Measurements from ENCODE around the gene GRPEL1. TPM values are rescaled to one million over a fixed set of nuclear protein-coding genes. Genes with fewer than 3 reads are reported as not detected.

GRPEL1 gene
- total and polyA plus RNA-seq, 9 of the 15 experiments (the other 6 are each of a cell fraction or from before 2014, with no cell fraction given) = 43.4 to 192 (median 86.6) TPM

- TF ChIP-seq SRSF1 (IDR thresholded peaks at IDR 0.05; ENCODE audit: low read depth, low read length) = no peak
- peak; percentile 39; the same call in 1 of the 2 replicates for TF ChIP-seq ZKSCAN1 (IDR thresholded peaks at IDR 0.05; ENCODE audit: low read depth, low read length)
- TF ChIP-seq ZNF224 (CRISPR knock-in tag; IDR thresholded peaks at IDR 0.05) = no peak
Measured at GRCh38 chr4:7070729-7071511, 3.1 kb upstream of the GRPEL1 start (continued).

- Histone ChIP-seq H3K9me1 (ENCODE audit: control insufficient read depth, insufficient read depth, low read length) (no peaks in the 10 kb centered on the region), H2AFZ (ENCODE audit: low read depth, low read length) (peak overlapping the region; percentile 70), H3K4me1 (replicated peaks in 1 of 2; ENCODE audit: control insufficient read depth in 2 of 2, insufficient read depth in 2 of 2, low read length in 2 of 2) (peaks cover 15 to 41% of the 10 kb centered on the region in 2 experiments; a peak in 4 of 5 replicates), H4K20me1 (replicated peaks; ENCODE audit: control insufficient read depth, insufficient read depth, low read length) (no peaks in the 10 kb centered on the region; the same call in none of the 2 replicates), H3K36me3 (ENCODE audit: control insufficient read depth, insufficient read depth, low read length) (peaks cover 26% of the 10 kb centered on the region), H3K4me2 (ENCODE audit: insufficient read depth, low read length) (peak overlapping the region; percentile 80), H3K27ac (ENCODE audit: extremely low read depth, low read depth, low read length) (peak overlapping the region; percentile 76), H3K9ac (ENCODE audit: insufficient read depth in 1 of 2, low read depth in 2 of 2, low read length in 2 of 2) (peak overlapping the region; percentile 70 to 96), H3K9me3 (replicated peaks; ENCODE audit: control insufficient read depth, insufficient read depth, low read depth, low read length) (no peaks in the 10 kb centered on the region), H3K27me3 (ENCODE audit: control insufficient read depth in 2 of 2, insufficient read depth in 2 of 2, low read length in 2 of 2) (no peaks in the 10 kb centered on the region), H3K4me3 (peak overlapping the region; percentile 58), H3K79me2 (ENCODE audit: control insufficient read depth, insufficient read depth, low read length) (peaks cover 42% of the 10 kb centered on the region)
- ChIA-PET POLR2A (interaction anchor here (1.2 to 1.6 kb wide), 3 partner anchors 21 to 195 kb away, joined by 3 to 4 read pairs (median 3); no protein-coding TSS in a partner anchor), CTCF (ENCODE audit: low intra/inter-chr PET ratio) (no interaction called here)
- FAIRE-seq (no peak), ATAC-seq (peak; percentile 59), DNase-seq (ENCODE audit: extremely low read depth in 1 of 4, low spot score in 3 of 4) (peak; percentile 42 to 65 (median 48))
- WGBS (ENCODE audit: insufficient coverage, low coverage, missing lambda C conversion rate) = 5% methylated on average over 20 of the region's 20 CpGs
- BruUV-seq (replicated peaks) = no TSS peak
- intact Hi-C loops (cut with micrococcal nuclease) = loop anchor here (1.0 to 5.0 kb wide), 6 partner anchors 37 to 348 kb away; partner anchors contain the start of genes KIAA0232 and TBC1D14
- in situ Hi-C loops (cut with MboI) = no loop called here
- no peak for TF ChIP-seq ZSCAN29 (IDR thresholded peaks at IDR 0.05)
- no peak for TF ChIP-seq NEUROD1 (IDR thresholded peaks at IDR 0.05; ENCODE audit: borderline replicate concordance, low read depth, low read length, partially characterized antibody)
- no peak; the same call in 1 of the 2 replicates for TF ChIP-seq REST (IDR thresholded peaks at IDR 0.05; ENCODE audit: borderline replicate concordance)
- no peak for TF ChIP-seq REST (CRISPR knock-in tag; IDR thresholded peaks at IDR 0.05; ENCODE audit: low read depth)
- no peak for TF ChIP-seq ZBTB9 (CRISPR knock-in tag; IDR thresholded peaks at IDR 0.05)
- no peak for TF ChIP-seq KDM5B (IDR thresholded peaks at IDR 0.05; ENCODE audit: insufficient replicate concordance, low read depth, low read length)
- TF ChIP-seq RAD21 (CRISPR knock-in tag; conservative IDR thresholded peaks at IDR 0.05 in 1 of 2, IDR thresholded peaks at IDR 0.05 in 1 of 2) = no peak
Measured at GRCh38 chr4:7068883-7069282, 1.0 kb upstream of the GRPEL1 start.

All from K562 (cell line).